B cell (primary cell): ENCODE measurements around the gene ADAMTS17.

Experiments used
- CTCF ChIP-seq: fragments of 200-600 bp; IDR thresholded peaks from one replicate; pipeline ENCODE4 v1.8.0; 2022; ENCODE audit warnings: antibody characterized with exemption, mild to moderate bottlenecking
- EZH2 ChIP-seq: IDR thresholded peaks from 2 replicates; pipeline ENCODE4 v1.6.1; 2012; ENCODE audit warnings: borderline replicate concordance, low read depth, mild to moderate bottlenecking, moderate library complexity, low read length; ENCODE audit not compliant: insufficient read depth, poor library complexity, severe bottlenecking

- no peak for TF ChIP-seq EZH2
- TF ChIP-seq CTCF = no peak
These were observed 360.6 kb downstream of the ADAMTS17 start for GRCh38 chr15:99981191-99981647.
